GM18870 (cell line): ENCODE data around the gene TADA2B.

Source experiments
- ATAC-seq: cut with Tn5 transposase; IDR thresholded peaks from one replicate; pipeline ENCODE4 v1.9.1; 2021; ENCODE audit warnings: moderate library complexity; ENCODE audit not compliant: unreplicated experiment

Gene TADA2B

DNA sequence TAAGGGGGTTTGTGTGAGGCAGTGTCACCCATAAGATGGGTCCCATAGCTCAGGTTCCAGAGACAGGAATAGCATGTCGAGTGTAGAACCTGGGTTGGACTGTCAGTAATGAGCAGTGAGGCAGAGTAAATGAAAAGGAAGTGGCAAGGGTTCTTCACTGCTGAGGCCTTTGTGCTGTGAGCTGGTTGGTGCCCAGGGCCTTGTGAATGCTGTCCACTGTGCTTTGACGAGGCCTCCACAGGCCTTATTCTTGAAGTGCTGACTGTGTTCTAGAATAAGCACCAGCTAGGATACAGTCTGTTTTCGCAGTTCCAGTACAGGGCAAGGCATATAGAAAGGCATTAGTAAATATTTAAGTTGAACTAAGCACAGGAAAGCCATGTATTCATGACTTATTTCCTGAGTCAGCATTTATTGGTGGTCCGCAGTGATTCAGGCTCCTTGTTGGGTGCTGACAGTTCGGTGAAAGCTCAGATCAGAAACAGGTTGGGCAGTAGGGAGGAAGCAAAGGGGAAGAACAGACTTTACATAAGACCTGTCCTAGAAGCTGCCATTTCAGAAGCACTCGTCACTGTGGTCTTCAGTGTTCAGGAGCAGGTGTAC is 25.6 kb upstream of the TADA2B start:
- ATAC-seq, result no peak

GRCh38 chr4:7018281-7018680 is 24.9 kb upstream of the TADA2B start:
- no peak for ATAC-seq

DNA sequence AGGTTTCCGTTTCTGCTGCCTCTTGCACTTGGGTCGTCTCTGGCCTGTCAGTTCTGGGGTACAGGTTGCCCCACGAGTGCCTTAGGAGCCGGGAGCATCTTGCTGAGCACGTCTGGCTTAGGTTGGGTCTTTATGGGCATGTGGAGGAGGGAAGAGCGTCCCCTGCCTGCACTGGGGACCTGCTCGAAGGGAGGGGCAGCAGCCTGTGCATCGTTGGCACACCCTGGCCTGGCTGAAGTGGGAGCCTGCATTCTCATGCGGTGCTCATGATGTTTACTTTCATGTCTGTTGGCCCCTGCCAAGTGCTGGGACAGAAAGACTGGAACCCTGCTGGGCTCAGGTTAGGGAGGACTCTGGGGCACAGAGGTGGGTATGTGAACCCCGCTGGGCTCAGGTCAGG is 23.8 kb upstream of the TADA2B start:
- no peak for ATAC-seq

- no peak for ATAC-seq
Observed at GRCh38 chr4:7020290-7020689, 22.9 kb upstream of the TADA2B start.

DNA sequence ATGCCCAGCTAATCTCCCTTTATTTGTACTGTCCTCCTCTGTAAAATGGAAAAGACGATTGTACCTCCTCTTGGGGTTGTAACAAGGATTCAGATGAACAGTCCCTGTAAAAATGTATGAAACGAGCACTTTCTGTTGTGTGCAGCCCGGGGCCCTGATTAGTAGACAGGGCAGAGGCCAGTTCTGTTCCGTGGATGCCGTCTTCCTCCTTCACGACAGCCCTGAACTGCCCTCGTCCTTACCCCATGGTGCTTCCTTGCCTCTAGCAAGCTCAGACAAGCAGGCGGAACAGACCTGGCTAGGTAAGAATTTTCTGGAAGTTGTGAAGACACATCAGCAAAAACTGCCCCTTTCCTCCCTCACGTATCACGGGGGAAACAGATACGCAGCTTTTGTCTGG is 22.3 kb upstream of the TADA2B start:
- ATAC-seq, result no peak

- ATAC-seq, result no peak
Observed at GRCh38 chr4:7021355-7021754, 21.8 kb upstream of the TADA2B start.

- no peak for ATAC-seq
Observed at GRCh38 chr4:7021930-7022664, 21.1 kb upstream of the TADA2B start.

DNA sequence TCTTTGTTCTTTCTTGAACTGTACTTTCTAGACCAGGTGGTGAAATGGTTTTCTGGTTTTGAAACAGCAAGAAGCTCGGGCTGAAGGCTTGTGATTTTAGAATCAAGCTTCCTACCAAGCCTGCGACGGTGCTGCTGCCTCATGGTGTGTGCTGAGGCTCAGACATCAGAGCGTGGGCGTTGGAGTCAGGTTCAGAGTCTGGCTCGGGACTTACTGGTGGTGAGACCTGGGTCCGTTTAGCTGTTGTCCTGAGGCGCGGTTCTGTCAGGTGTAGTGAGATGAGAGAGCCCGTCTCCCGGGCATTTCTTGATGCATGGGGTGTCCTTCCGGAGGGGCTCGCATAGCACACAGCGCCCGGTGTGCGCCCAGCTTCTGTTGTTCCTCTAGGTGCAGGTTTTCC is 19.7 kb upstream of the TADA2B start:
- ATAC-seq, result no peak

DNA sequence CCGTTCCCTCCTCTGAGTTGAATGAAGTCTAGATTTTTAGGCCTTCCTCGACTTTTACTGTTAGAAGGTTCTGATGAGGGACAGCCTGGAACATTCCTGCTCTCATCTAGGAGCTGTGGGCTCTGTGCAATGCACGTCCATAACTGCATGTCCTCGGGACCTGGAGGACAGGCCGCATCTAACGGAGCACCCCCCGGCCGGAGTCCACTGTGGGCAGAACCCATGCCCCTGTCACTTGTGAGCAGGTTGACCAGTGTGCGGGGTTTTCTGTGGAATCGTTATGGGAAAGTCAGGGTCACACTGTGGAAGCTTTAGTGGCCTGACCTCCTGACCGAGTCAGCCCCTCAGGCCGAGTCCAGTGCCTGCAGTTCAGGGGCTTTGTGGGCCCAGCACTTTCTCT is 19.3 kb upstream of the TADA2B start:
- ATAC-seq, result no peak

DNA sequence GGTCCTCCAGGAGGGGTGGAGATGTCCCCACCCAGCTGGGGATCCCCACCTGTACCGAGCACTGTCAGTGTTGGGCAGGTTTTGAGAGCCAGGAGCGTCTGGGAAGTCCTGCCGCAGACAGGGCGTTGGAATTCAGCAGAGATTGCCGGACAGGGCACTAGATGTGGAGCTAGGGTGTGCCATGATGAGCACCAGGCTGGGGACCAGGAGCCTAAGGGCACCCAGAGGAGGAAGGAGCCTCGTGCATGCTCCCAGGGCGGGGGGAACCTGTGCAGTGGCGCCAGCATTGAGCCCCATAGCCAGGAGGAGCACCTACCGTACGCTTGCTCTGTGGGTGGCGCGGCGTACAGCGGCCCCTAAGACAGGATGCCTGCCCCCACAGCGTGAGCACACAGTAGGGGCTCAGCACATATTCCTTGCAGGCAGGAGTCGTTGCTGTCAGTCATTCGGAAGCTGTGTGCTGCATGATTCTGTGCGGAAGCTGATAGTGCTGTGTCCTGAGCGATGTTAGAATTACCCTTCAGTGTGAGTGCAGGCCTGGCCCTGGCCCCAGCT is 18.8 kb upstream of the TADA2B start:
- no peak for ATAC-seq

DNA sequence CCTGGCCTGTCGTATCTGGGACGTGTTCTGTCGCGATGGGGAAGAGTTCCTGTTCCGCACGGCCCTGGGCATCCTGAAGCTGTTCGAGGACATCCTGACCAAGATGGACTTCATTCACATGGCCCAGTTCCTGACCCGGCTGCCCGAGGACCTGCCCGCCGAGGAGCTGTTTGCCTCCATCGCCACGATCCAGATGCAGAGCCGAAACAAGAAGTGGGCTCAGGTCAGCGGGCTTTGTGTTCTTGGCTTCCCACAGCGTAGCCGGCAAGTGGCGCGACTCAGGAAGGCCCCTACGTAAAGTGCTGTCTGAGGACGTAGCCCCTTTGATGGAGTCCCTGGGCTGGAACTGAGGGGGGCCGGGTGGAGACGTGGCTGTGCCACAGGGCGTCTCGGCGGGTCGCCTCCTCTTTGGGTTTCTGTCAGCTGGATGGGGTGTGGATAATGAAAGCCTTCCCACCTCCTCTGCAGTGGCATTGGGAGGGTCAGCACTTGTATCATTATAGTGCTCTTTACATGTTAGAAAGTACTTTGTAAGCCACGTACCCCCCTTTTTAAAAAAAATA is 18.1 kb upstream of the TADA2B start:
- ATAC-seq, result no peak

- no peak for ATAC-seq
Observed at GRCh38 chr4:7026107-7026506, 17.1 kb upstream of the TADA2B start.

DNA sequence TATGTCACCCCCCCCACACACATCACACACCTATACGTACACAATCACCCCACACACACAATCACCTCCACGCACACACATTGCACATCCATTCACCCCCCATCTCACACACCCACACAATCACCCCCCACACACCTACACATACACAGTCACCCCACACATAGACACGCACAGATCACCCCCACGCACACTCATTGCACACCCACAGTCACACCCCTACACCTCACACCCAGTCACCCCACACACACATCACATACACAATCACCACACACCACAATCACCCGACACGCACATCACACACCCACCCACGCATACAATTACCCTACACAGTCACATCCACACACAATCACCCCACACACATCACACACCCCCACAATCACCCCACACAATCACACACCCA is 15.9 kb upstream of the TADA2B start:
- no peak for ATAC-seq

DNA sequence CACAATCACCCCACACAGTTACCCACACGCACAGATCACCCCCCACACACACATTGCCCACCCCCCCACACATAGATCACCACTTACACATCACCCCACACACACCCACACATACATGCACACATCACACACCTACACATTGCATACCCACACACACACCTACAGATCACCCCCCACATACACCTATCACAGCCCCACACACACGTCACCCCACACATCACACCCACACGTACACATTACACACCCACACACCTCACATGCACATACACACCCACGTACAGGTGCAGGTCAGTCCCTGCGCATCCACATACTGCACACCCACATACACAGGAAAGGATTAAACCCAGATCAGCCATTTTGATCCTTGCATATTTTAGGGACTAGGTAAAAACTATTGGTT is 15.3 kb upstream of the TADA2B start:
- ATAC-seq, result no peak

GRCh38 chr4:7029212-7029611 is 14.0 kb upstream of the TADA2B start:
- no peak for ATAC-seq

GRCh38 chr4:7029921-7030320 is 13.3 kb upstream of the TADA2B start:
- ATAC-seq, result no peak

DNA sequence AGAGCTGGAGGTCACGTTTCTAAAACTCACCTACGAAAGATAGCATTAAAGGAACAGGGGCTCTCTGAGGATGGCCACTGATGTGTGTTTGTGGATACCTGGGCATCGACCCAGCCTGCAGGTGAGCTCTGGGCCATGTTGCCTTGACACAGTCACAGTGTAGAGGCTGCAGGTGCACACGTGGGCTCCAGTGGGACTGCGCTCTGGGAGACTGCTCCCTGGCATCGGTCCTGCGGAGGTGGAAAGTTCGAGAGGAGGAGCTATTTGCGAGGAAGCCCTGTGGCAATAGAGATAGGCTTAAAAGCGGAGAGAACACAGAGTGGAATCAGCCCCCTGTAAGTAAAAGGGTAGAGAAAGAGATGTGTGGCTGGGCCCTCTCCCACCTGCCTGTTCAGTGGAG is 12.3 kb upstream of the TADA2B start:
- no peak for ATAC-seq

GRCh38 chr4:7031558-7032449 is 11.4 kb upstream of the TADA2B start:
- no peak for ATAC-seq

DNA sequence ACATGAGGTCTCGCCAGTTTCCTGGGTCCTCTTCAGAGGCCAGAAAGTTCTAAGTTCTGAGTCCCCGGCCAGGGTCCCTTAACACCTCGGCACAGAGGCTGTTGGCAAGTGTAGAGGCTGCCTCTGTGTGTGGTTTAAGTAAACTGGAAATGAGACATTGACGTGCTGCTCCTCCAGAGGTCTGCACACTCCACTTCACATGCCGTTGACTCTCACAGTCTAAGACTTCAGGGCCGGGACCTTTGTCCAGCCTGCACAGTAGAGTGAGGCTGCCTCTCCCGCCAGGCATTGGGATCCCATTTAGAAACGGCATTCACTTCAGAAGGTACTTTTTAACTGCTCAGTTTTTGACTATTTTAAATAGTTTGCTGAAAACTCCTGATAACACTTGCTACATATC is 10.6 kb upstream of the TADA2B start:
- no peak for ATAC-seq

DNA sequence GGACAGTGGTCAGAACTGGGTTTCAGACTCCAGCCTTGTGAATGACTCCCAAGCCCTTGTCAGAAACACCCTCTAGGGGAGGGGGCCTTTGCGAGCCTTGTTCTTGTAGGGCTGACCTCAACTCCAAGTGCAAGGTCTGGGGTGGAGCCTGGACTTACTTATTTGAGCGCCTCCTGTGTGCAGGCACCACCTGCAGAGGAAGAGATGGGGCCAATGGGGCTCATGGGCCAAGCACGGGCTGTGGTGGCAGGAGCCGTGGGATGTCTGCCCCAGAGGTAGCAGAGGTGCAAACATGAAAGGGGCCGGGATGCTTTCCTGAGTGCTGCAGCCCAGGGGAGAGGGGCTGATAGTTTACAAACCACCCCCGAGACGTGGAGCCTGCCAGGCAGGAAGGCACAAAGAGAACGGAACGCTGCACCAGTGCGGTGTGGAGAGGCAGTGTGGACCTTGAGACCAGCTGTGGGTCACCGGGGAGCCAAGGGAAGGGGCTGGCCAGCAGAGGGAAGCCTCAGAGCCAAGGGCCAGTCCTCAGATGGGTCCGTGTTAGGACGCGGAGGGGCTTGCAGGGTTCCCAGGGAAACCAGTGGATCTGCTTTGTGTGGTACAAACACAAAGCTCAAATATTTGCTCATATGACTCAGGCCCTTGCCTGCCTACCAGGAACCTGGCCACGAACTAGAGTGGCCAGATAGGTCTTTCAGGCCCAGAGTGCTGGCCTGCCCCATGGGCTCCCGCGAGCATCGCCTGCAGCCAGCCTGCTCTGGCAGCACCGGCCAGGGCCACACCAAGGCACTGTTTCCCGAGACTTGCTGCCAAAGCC is 8.7 kb upstream of the TADA2B start:
- no peak for ATAC-seq
